HepG2 (cell line): ENCODE measurements around the gene KSR1. TPM values are rescaled to one million over a fixed set of nuclear protein-coding genes. Genes with fewer than 3 reads are reported as not detected.

Experiments used
- ATF4 ChIP-seq, 2 experiments: fragments of 450-650 bp in 1 of 2; sonication (generic) in 1 of 2; formaldehyde crosslinking; IDR thresholded peaks; 2 replicates each; pipeline versions ENCODE4 v1.5.0 to v1.8.0; 2020 to 2022; ENCODE audit warnings: mild to moderate bottlenecking in 1 of 2, missing genetic modification reagents in 1 of 2
- HINFP ChIP-seq: sonication (generic); formaldehyde crosslinking; IDR thresholded peaks from 2 replicates; pipeline ENCODE4 v1.4.0; 2020; ENCODE audit warnings: low read depth, mild to moderate bottlenecking, missing genetic modification reagents
- KDM2A ChIP-seq: sonication (generic); formaldehyde crosslinking; IDR thresholded peaks from 2 replicates; pipeline ENCODE4 v1.4.0; 2020; ENCODE audit warnings: low read depth, missing genetic modification reagents, borderline replicate concordance
- MBD4 ChIP-seq: IDR thresholded peaks from 2 replicates; pipeline ENCODE4 v1.6.1; 2012; ENCODE audit warnings: low read length, inconsistent platforms, borderline replicate concordance
- MIER2 ChIP-seq: IDR thresholded peaks from 2 replicates; pipeline ENCODE4 v1.6.1; 2016; ENCODE audit warnings: missing biosample characterization, missing genetic modification reagents
- TBX2 ChIP-seq: sonication (generic); formaldehyde crosslinking; IDR thresholded peaks from 2 replicates; pipeline ENCODE4 v1.5.0; 2020; ENCODE audit warnings: missing genetic modification reagents, mild to moderate bottlenecking, borderline replicate concordance
- THAP7 ChIP-seq: sonication (generic); formaldehyde crosslinking; IDR thresholded peaks from 2 replicates; pipeline ENCODE4 v1.8.1; 2023; ENCODE audit warnings: mild to moderate bottlenecking, missing genetic modification reagents
- ZNF451 ChIP-seq: sonication (generic); formaldehyde crosslinking; IDR thresholded peaks from 2 replicates; pipeline ENCODE4 v1.5.0; 2020; ENCODE audit warnings: mild to moderate bottlenecking, missing genetic modification reagents
- ZNF790 ChIP-seq: sonication (generic); formaldehyde crosslinking; IDR thresholded peaks from 2 replicates; pipeline ENCODE4 v1.8.0; 2022; ENCODE audit warnings: missing genetic modification reagents, mild to moderate bottlenecking, borderline replicate concordance
- ZUFSP ChIP-seq: sonication (generic); formaldehyde crosslinking; IDR thresholded peaks from 2 replicates; pipeline ENCODE4 v1.9.0; 2021; ENCODE audit warnings: missing genetic modification reagents, mild to moderate bottlenecking, borderline replicate concordance
- polyA plus RNA-seq, 8 experiments: library from polyadenylated mRNA; depleted of rRNA in 3 of 8; stranded (reverse) in 7 of 8; unstranded in 1 of 8; fragments of >200 nt; fragmentation: Illumina TruSeq in 4 of 8; extraction: Trizol in 4 of 8; gene quantifications; 2 replicates each; pipeline versions ENCODE4 v1.2.1 to v1.2.3, GENCODE V29; 2011 to 2016; ENCODE audit warnings: low read depth in 4 of 8, missing spikeins in 1 of 8, mixed read lengths in 1 of 8; ENCODE audit not compliant: insufficient read depth in 1 of 8
- total RNA-seq, 5 experiments: library from RNA; depleted of rRNA; stranded (reverse); fragments of >200 nt; fragmentation: Illumina TruSeq; extraction: Trizol; gene quantifications; 2 replicates each; pipeline ENCODE4 v1.2.3, GENCODE V29; 2016; ENCODE audit warnings: low read depth in 1 of 5
- TF ChIP-seq, protein P1 (sequence below), 2 experiments: fragments of 450-650 bp in 1 of 2; sonication (generic) in 1 of 2; formaldehyde crosslinking in 1 of 2; IDR thresholded peaks; 2 replicates each; pipeline versions ENCODE4 v1.6.1 to v1.8.0; 2016 to 2022; ENCODE audit warnings: antibody characterized with exemption in 1 of 2, mild to moderate bottlenecking in 1 of 2, missing genetic modification reagents in 1 of 2

The KSR1 gene
- total and polyA plus RNA-seq, 2 of the 13 experiments (the other 11 are each of a cell fraction or from before 2014, with no cell fraction given): 10.1 to 16.6 TPM

DNA sequence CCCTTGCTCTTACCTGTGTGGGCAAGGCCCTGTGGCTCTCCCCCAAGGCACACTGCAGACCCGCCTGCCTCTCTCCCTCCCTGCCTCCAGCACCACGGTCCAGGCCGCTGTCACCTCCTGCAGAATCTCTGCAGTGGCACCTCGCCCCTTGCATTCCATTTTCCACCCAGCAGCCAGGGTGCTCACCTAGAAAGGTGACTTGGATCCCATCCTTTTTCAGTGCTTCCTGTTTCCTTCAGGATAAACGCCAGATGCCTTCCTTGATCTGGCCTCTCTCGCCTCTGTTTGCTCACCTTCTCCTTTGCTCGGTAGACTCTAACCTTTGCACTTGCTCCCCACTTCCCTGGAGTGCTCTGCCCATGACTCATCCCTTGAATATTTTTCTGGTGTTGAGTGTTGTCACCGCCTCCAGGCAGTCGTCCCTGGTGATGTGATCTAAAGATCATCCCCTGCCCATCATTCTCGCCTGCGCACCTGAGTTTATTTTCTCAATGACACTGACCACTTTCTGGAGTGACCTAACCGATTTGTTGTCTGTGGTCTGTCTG, 95.5 kb downstream of the KSR1 start (continued):
- TF ChIP-seq, protein P1, sequence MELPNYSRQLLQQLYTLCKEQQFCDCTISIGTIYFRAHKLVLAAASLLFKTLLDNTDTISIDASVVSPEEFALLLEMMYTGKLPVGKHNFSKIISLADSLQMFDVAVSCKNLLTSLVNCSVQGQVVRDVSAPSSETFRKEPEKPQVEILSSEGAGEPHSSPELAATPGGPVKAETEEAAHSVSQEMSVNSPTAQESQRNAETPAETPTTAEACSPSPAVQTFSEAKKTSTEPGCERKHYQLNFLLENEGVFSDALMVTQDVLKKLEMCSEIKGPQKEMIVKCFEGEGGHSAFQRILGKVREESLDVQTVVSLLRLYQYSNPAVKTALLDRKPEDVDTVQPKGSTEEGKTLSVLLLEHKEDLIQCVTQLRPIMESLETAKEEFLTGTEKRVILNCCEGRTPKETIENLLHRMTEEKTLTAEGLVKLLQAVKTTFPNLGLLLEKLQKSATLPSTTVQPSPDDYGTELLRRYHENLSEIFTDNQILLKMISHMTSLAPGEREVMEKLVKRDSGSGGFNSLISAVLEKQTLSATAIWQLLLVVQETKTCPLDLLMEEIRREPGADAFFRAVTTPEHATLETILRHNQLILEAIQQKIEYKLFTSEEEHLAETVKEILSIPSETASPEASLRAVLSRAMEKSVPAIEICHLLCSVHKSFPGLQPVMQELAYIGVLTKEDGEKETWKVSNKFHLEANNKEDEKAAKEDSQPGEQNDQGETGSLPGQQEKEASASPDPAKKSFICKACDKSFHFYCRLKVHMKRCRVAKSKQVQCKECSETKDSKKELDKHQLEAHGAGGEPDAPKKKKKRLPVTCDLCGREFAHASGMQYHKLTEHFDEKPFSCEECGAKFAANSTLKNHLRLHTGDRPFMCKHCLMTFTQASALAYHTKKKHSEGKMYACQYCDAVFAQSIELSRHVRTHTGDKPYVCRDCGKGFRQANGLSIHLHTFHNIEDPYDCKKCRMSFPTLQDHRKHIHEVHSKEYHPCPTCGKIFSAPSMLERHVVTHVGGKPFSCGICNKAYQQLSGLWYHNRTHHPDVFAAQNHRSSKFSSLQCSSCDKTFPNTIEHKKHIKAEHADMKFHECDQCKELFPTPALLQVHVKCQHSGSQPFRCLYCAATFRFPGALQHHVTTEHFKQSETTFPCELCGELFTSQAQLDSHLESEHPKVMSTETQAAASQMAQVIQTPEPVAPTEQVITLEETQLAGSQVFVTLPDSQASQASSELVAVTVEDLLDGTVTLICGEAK (IDR thresholded peaks at IDR 0.05): no peak
- TF ChIP-seq, protein P1 (CRISPR knock-in tag; IDR thresholded peaks at IDR 0.05): no peak
- no peak for TF ChIP-seq TBX2
- no peak for TF ChIP-seq KDM2A
- peak in 1 of 2 experiments; percentile 48; a peak in 1 of 4 replicates for TF ChIP-seq ATF4 (CRISPR knock-in tag; IDR thresholded peaks at IDR 0.05)
- no peak for TF ChIP-seq ZNF790 (CRISPR knock-in tag)
- no peak for TF ChIP-seq ZUFSP (CRISPR knock-in tag)
- TF ChIP-seq MIER2 (CRISPR knock-in tag): peak; percentile 31; the same call in 1 of the 2 replicates
- TF ChIP-seq ZNF451: no peak
- no peak for TF ChIP-seq MBD4
- TF ChIP-seq THAP7 (CRISPR knock-in tag): no peak
- TF ChIP-seq HINFP (CRISPR knock-in tag): no peak
